ENCODE data around the gene BRDT.
A peak's percentile ranks its signal among the peaks of the same experiment; 100 is the strongest.

Gene BRDT

DNA sequence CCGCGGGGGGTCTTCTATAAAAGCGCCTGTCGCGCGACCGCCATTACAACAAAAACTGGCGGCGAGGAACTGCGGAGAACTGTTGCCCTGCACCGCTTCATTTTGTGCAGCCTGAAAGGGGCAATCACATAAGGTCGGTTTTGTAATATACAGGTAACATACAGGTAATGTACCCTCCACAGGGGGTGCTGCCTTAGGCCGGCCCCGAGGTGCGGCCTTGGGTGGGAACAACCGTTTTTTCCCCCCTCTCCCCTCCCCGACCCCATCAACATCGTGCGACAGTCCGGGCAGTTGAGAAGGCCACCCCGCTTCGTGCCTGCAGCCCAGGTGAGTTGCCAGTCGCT is at the start of gene BRDT:
BRDT (plus strand) TSS at position 46 of the 344 bp plus-strand sequence. CDS start 13,354 bp downstream, outside the sequence.
- H3K4me1 ChIP-seq (ENCODE audit: insufficient read depth, low read length), result no peaks in the 10 kb centered on the region
- no peaks in the 10 kb centered on the region for H3K9me3 ChIP-seq (ENCODE audit: control insufficient read depth, insufficient read depth, low read length)
- H3K9ac ChIP-seq (ENCODE audit: low read depth, low read length), result peak within 1 kb of the TSS; percentile 1; the same call in 1 of the 2 replicates
- H3K36me3 ChIP-seq (ENCODE audit: insufficient read depth, low read length), result no peaks in the 10 kb centered on the region

- H3K9ac ChIP-seq (ENCODE audit: low read depth, low read length), result no peak overlapping the region
Observed at GRCh38 chr1:91900562-91900961, 48.6 kb upstream of the BRDT start.

DNA sequence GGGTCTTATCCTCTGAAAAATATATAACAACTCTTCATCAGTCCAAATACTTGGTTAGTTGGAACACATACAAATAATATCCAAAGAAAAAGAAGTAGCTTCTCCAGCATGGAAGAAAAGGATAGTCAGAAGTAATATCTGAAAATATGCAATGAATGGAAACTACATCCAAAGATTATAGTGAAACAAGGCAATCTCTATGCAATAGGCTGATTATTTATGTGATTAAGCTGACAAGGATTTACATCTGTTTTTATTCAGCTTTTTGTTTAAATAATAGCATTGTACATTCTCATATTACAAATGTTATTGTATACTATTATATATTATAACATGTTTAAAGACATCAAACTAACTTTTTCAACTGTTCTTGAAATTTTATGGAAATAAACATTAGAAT is 48.0 kb upstream of the BRDT start:
- no peaks in the 10 kb centered on the region for H3K4me1 ChIP-seq (ENCODE audit: insufficient read depth, low read length)
- no peaks in the 10 kb centered on the region for H3K9me3 ChIP-seq (ENCODE audit: control insufficient read depth, insufficient read depth, low read length)
- no peak overlapping the region for H3K9ac ChIP-seq (ENCODE audit: low read depth, low read length)

More at GRCh38 chr1:91900562-91900961, 48.6 kb upstream of the BRDT start:
- Histone ChIP-seq H3K9me3 (ENCODE audit: control insufficient read depth, insufficient read depth, low read length) (no peaks in the 10 kb centered on the region), H3K4me1 (ENCODE audit: insufficient read depth, low read length) (no peaks in the 10 kb centered on the region), H3K36me3 (ENCODE audit: insufficient read depth, low read length) (no peaks in the 10 kb centered on the region)

DNA sequence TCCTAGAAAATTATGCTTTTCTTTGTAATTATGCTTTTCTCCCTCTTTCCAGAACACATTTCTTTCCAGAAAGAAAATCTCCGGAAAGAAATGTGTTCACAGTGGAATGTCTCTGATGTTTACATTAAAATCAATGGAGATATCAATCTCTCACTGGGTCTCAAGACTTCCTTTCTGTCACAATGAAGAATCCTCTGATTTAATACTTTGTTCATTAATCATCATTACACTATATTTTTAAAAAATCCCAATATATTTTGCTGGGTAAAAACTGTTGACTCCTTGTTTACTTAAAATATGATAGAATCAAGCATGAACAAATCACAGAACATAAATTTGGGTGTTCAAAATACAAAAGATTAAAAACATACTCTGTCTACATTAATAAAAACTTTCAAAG is 36.9 kb upstream of the BRDT start:
- Histone ChIP-seq H3K36me3 (ENCODE audit: insufficient read depth, low read length) (no peaks in the 10 kb centered on the region), H3K9ac (ENCODE audit: low read depth, low read length) (no peak overlapping the region), H3K4me1 (ENCODE audit: insufficient read depth, low read length) (no peaks in the 10 kb centered on the region), H3K9me3 (ENCODE audit: control insufficient read depth, insufficient read depth, low read length) (no peaks in the 10 kb centered on the region)

More for the DNA sequence above, 48.0 kb upstream of the BRDT start:
- no peaks in the 10 kb centered on the region for H3K36me3 ChIP-seq (ENCODE audit: insufficient read depth, low read length)

DNA sequence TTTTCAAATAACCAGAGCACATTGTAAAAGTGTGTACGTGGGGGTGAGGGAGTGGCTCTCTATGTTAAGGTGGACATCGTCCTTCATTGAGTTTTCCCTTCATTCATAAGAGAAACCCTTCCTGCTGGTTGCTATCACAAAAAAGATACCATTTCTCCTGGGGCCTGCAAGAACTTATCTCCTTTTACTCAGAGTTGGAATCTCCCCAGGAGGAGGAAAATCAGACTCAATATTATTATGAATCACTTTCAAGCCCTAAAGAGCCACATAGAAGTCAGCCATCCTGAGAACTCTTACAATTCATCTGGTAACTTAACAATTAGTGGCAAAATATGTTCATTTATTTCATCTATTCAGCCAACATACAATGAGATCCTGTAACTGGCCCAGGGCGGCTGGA is 36.2 kb upstream of the BRDT start:
- no peaks in the 10 kb centered on the region for H3K36me3 ChIP-seq (ENCODE audit: insufficient read depth, low read length)
- no peaks in the 10 kb centered on the region for H3K4me1 ChIP-seq (ENCODE audit: insufficient read depth, low read length)
- no peaks in the 10 kb centered on the region for H3K9me3 ChIP-seq (ENCODE audit: control insufficient read depth, insufficient read depth, low read length)
- H3K9ac ChIP-seq (ENCODE audit: low read depth, low read length), result no peak overlapping the region

DNA sequence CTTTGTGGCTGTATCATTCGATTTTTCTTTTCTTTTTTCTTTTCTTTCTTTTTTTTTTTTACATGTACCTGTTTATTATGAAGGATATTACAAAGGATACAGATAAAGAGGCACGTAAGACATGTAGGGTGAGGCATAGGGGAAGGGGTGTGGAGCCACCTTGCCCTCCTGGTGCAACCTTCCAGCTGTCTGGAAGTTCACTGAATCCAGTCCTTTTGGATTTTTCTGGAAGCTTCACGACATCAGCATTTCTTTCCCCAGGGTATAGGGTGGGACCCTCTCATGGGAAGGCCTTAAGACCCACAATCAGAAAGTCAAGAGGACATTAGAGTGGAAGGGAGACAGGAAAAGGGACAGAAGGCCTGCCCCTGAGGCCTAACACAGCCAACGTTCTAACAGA is 33.2 kb upstream of the BRDT start:
- Histone ChIP-seq H3K9ac (ENCODE audit: low read depth, low read length) (no peak overlapping the region), H3K36me3 (ENCODE audit: insufficient read depth, low read length) (no peaks in the 10 kb centered on the region), H3K4me1 (ENCODE audit: insufficient read depth, low read length) (no peaks in the 10 kb centered on the region), H3K9me3 (ENCODE audit: control insufficient read depth, insufficient read depth, low read length) (no peaks in the 10 kb centered on the region)

DNA sequence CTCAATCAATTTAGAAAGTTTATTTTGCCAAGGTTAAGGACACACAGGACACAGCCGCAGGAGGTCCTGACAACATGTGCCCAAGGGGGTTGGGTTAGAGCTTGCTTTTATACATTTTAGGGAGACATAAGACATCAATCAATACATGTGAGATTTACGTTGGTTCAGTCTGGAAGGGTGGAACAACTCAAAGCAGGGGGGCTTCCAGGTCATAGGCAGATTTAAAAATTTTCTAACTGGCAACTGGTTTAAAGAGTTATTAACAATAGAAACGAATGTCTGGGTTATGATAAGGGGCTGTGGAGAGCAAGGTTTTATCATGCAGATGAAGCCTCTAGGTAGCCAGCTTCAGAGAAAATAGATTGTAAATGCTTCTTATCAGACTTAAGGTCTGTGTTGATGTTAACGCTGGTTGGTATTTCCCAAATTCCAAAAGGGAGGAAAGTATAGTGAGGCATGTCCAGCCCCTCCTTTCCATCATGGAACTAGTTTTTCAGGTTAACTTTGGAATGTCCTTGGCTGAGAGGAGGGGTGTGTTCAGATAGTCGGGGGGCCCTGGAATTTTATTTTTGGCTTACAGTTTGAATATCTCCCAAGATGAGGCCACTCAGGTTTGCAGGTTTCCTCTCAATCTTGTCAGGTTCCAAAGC is 32.3 kb upstream of the BRDT start:
- H3K9ac ChIP-seq (ENCODE audit: low read depth, low read length), result no peak overlapping the region
- no peaks in the 10 kb centered on the region for H3K36me3 ChIP-seq (ENCODE audit: insufficient read depth, low read length)
- H3K9me3 ChIP-seq (ENCODE audit: control insufficient read depth, insufficient read depth, low read length), result no peaks in the 10 kb centered on the region
- H3K4me1 ChIP-seq (ENCODE audit: insufficient read depth, low read length), result no peaks in the 10 kb centered on the region

DNA sequence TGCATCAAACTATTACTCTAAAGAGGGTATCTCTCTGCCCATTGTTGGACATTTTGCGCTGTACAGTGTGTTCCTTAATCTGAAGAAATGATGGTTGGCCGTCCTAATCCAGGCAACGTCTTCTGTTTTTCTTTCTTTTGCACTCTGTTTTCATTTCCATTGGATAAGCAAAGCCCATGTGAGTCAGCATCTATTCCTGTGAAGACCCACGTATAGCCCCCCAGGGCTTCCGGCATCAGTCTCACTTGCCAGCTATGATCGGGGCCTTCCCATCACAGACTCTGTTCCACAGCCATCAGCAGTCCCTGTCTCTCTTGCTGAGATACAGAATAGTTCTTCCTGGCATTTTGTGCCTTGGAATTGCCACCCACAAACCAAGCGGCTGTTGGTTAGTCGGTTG is 29.2 kb upstream of the BRDT start:
- Histone ChIP-seq H3K9ac (ENCODE audit: low read depth, low read length) (no peak overlapping the region), H3K4me1 (ENCODE audit: insufficient read depth, low read length) (no peaks in the 10 kb centered on the region), H3K9me3 (ENCODE audit: control insufficient read depth, insufficient read depth, low read length) (no peaks in the 10 kb centered on the region), H3K36me3 (ENCODE audit: insufficient read depth, low read length) (no peaks in the 10 kb centered on the region)

- Histone ChIP-seq H3K9ac (ENCODE audit: low read depth, low read length) (no peak overlapping the region), H3K36me3 (ENCODE audit: insufficient read depth, low read length) (no peaks in the 10 kb centered on the region), H3K4me1 (ENCODE audit: insufficient read depth, low read length) (no peaks in the 10 kb centered on the region), H3K9me3 (ENCODE audit: control insufficient read depth, insufficient read depth, low read length) (no peaks in the 10 kb centered on the region)
Observed at GRCh38 chr1:91924146-91924545, 25.1 kb upstream of the BRDT start.

DNA sequence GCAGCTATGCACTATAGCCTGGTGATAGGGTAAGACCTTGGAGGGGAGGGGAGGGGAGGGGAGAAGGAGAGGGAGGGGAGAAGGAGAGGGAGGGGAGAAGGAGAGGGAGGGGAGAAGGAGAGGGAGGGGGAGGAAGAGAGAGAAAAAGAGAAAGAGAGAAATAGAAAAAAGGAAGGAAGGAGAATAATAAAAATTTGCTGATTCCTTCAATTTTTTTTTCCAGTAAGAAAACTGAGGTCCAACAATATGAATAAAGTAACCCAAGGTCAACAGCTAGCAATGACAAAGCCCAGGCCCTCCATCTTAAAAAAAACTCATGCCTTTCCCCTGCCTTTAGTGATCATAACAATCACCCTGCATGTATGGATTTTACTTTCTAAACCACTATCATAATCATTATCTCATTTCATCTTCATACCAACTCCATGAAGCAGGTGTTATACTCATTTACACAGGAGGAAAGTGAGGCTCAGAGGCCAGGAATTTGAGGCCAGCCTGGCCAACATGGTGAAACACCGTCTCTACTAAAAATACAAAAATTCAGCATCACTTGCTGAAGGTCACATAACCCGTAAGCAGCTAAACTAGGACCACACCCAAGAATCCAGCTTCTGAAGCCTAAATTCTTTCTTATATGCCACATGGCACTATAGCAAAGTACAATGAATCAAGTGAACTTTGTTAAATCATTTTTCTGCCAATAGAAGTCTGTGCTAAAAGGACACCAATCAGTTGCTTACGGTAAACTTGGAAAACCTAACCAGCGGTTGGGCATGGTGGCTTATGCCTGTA is 23.4 kb upstream of the BRDT start:
- no peak overlapping the region for H3K9ac ChIP-seq (ENCODE audit: low read depth, low read length)
- H3K9me3 ChIP-seq (ENCODE audit: control insufficient read depth, insufficient read depth, low read length), result no peaks in the 10 kb centered on the region; the same call in 1 of the 2 replicates
- no peaks in the 10 kb centered on the region for H3K4me1 ChIP-seq (ENCODE audit: insufficient read depth, low read length)
- no peaks in the 10 kb centered on the region for H3K36me3 ChIP-seq (ENCODE audit: insufficient read depth, low read length)

- Histone ChIP-seq H3K9ac (ENCODE audit: low read depth, low read length) (no peak overlapping the region), H3K4me1 (ENCODE audit: insufficient read depth, low read length) (no peaks in the 10 kb centered on the region), H3K36me3 (ENCODE audit: insufficient read depth, low read length) (no peaks in the 10 kb centered on the region), H3K9me3 (ENCODE audit: control insufficient read depth, insufficient read depth, low read length) (no peaks in the 10 kb centered on the region; the same call in 1 of the 2 replicates)
Observed at GRCh38 chr1:91928026-91928425, 21.2 kb upstream of the BRDT start.

DNA sequence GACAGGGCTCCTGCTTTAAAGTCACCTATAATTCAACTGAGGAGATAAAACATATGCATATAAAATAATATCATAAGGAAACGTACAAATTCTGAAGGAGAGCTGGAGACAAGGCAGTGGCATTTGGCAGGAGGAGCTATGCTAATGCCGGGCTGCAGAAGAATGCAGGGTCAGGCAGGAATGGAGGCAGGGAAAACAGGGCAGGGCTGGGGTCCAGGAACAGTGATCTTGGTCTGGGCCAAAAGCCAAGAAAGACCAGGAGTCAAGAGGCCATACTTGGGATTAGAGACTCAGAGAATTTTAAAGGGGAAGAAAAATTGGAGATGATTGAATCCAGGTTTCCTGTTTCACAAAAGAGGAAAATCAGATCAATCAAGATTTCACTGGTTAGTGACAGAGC is 20.0 kb upstream of the BRDT start:
- no peaks in the 10 kb centered on the region for H3K4me1 ChIP-seq (ENCODE audit: insufficient read depth, low read length)
- no peaks in the 10 kb centered on the region; the same call in 1 of the 2 replicates for H3K9me3 ChIP-seq (ENCODE audit: control insufficient read depth, insufficient read depth, low read length)
- H3K9ac ChIP-seq (ENCODE audit: low read depth, low read length), result no peak overlapping the region
- no peaks in the 10 kb centered on the region for H3K36me3 ChIP-seq (ENCODE audit: insufficient read depth, low read length)

GRCh38 chr1:91937613-91938012 is 11.6 kb upstream of the BRDT start:
- Histone ChIP-seq H3K4me1 (ENCODE audit: insufficient read depth, low read length) (no peaks in the 10 kb centered on the region), H3K9me3 (ENCODE audit: control insufficient read depth, insufficient read depth, low read length) (no peaks in the 10 kb centered on the region), H3K36me3 (ENCODE audit: insufficient read depth, low read length) (no peaks in the 10 kb centered on the region), H3K9ac (ENCODE audit: low read depth, low read length) (no peak overlapping the region)

DNA sequence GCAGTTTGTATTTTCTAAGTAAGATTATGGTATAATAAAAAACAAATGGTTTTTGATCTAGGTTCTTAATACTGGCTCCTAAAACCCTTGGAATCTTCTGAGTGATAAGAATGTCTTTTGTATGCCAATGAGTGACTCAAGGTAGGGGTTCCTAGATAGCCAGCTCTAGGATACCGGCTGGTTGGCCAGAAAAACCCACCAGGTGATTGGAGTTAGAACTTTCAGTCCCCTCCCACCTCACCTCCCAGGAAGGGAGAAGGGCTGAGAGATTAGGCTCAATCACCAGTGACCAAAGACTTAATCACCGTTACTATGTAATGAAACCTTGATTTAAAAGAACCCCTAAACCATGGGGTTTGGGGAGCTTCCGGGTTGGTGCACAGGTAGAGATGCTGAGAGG is 8.7 kb upstream of the BRDT start:
- Histone ChIP-seq H3K9ac (ENCODE audit: low read depth, low read length) (no peak overlapping the region), H3K36me3 (ENCODE audit: insufficient read depth, low read length) (no peaks in the 10 kb centered on the region), H3K4me1 (ENCODE audit: insufficient read depth, low read length) (peaks cover 6% of the 10 kb centered on the region; the same call in 1 of the 2 replicates), H3K9me3 (ENCODE audit: control insufficient read depth, insufficient read depth, low read length) (no peaks in the 10 kb centered on the region)

GRCh38 chr1:91944087-91944486 is 5.1 kb upstream of the BRDT start:
- Histone ChIP-seq H3K9ac (ENCODE audit: low read depth, low read length) (no peak overlapping the region), H3K9me3 (ENCODE audit: control insufficient read depth, insufficient read depth, low read length) (no peaks in the 10 kb centered on the region), H3K36me3 (ENCODE audit: insufficient read depth, low read length) (no peaks in the 10 kb centered on the region), H3K4me1 (ENCODE audit: insufficient read depth, low read length) (peaks cover 6% of the 10 kb centered on the region; the same call in 1 of the 2 replicates)
